ENCODE data around the gene IMMT.
"Not testable (repeated sequence)": the region's sequence is repeated elsewhere in the genome, so short reads cannot be mapped to it uniquely, and the experiment has no call there.

IMMT gene

DNA sequence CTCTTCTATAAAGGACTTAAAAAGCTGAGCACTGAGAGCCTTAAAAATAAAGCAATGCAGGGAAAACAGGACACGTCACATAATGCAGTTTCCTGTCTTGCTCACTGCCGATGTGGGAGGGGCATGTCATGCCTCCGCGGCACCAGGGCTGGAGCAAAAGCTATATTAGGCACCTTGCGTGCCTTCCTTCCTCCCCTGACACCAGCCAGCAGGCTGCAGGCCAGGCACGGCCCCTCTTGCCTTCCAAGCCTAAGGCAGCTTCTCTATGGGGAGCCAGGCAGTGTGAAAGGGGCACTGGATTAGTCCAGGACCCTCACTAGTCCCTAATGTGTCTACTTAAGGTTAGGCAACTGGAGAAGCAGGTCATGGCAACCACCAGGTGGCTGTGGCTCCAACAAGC, 30.3 kb upstream of the IMMT start:
- peak; percentile 40 to 72 for DNase-seq

DNA sequence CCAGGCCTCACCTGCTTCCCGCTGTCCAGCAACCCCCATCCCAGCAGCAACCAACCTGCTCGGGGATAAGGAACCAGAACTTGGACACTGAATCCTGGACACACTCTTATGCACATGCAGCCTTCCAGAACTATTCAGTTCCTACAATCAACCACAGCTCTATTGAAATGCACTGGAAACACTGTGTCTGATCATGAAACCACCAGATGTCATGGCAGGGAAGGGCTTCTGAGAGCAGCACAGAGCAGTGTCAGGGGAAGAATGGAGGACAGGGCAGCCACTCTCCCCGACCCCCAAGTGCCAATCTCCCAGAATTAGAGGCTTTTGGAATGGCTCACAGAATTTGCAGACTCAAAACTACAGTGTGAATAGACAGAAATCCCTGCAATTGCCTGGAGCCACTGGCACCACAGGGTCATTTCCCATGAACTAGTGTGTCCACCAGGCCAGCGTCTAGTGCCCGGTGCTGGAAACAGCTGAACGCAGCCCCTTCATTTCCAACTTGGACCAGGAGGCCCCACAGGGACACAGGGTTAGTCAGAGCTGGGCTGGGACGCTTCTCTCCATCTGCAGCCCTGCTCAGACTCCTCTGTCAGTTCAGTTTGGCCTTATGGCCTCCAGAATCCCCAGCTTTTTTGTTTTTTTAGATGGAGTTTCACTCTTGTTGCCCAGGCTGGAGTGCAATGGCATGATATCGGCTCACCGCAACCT, 29.5 kb upstream of the IMMT start:
- DNase-seq, result no peak

DNA sequence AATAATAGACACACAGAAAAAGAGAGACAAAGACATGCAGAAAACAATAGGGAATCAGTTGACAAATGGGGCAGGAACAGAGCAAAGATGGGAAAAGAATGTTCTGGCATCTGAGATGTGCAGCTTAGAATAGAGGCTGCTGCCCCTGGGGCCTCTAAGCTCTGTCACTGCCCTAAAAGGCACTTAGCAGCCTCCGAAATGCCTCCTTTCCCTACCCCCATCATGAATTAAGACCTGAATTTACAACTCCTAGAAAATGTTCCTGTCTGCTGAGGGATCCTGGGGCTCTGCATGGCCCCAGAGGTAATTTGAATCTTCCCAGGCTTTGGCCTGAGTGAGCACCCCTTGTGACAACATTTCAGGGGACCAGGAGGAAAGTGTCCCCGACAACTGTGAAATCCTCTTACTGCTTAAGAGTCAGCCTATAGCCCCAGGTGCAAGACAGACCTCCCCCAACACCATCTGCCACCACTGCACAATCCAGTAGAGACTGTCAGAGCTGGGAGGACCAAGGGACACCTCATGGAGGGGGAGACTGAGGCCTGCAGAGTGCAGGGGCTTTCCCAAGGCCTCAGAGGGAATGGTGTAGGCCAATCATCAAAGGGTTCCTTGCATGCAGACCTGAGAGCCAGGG, 28.8 kb upstream of the IMMT start:
- no peak for DNase-seq

DNA sequence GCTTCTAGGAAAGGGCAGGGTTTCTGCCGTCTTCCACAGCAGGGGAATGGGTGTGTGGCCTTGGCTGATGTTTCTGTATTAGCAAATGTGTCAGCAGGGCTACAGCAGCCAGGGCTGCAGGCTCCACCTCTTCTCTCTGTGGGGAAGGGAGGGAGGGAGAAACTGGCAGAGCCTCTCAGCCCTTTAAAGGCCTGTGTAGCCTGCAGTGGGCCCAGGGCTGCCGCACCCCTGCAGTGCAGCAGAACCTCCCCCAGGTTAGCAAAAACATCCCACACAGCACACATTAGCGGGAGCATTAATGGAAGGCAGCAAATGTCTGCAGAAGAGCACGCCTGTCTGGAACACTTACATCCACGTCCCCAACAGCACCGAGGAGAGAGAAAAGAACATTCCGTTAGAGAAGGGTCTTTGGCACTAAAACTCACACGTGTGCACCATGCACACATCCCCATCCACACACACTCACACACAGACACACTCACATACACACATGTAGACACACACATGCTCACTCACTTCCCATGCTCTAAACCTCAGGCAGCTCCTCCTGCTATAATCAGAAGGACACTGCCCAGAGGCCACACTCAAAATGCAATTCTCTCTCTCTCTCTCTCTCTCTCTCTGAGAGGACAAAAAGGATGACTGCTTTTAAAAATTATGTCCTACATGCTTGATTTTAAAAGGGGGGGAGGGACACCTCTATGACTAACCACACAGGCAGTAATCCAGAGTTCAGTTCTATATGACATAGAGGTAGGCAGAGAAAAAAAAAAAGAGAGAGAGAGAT, 28.1 kb upstream of the IMMT start:
- DNase-seq, result no peak

DNA sequence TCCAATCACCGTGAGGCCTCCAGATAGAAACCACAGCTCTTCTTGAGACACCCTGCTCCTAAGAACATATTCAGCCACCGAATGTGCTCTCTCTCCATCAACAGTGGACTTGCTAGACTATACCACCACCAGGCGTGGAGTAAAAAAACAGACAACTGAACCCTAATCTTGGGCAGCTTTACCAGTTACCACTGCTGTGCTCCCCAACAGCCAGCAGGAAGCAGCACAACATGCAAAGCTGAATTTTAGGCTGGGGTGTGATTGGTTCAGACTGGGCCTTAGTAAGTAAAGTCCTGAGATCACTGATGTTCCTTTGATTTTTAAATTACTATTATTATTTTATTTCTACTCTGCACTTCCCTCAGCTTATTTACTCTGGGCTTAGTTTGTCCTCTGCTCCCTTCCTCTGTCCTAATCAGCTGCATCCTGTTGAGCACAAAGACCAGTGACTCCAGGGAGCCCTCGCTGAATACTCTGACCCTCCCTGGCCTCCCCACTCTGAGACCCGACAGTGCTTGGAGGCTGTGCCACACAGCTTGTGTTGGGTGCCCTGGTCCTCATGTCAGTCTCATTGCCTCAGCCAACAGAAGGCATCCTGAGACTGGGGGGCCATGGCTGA, 25.9 kb upstream of the IMMT start:
- DNase-seq, result peak; percentile 64 to 70

DNA sequence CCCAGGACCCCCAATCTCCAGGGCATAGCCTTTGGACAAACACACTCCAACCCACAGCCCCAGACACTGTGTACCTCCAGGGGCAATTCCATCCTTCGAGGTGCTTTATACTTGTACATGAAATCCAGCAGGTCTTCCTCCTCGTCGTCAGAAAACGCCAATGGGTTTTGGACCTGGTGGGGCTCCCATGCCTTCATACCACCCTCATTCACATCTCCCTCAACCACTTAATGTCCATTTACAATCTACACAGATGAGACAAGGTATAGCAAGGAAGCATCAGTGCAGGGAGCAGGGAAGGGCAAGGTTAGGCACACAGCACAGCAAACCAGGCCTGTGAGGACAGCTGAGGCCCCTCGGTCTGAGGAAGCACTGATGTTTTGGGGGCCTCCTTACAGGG, 24.6 kb upstream of the IMMT start:
- no peak for DNase-seq

DNA sequence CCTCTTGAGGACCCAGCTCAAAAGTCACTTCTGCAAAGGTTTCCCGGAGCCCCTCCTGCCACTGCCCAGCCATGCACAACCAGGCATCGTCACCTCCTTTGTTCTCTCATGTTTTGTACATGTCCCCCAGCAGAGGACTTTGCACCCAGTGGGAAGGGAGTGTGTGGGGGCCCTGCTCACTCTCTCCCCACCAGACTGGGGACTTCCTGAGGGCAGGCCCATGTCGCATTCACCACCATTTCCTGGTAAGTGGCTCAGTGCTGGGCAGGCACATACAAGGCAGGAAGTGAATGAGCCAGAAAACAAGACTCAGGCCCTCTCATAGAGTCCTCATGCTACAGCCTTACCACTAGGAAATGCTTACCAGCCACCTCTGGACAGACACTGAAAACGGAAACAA, 22.9 kb upstream of the IMMT start:
- no peak for DNase-seq

DNA sequence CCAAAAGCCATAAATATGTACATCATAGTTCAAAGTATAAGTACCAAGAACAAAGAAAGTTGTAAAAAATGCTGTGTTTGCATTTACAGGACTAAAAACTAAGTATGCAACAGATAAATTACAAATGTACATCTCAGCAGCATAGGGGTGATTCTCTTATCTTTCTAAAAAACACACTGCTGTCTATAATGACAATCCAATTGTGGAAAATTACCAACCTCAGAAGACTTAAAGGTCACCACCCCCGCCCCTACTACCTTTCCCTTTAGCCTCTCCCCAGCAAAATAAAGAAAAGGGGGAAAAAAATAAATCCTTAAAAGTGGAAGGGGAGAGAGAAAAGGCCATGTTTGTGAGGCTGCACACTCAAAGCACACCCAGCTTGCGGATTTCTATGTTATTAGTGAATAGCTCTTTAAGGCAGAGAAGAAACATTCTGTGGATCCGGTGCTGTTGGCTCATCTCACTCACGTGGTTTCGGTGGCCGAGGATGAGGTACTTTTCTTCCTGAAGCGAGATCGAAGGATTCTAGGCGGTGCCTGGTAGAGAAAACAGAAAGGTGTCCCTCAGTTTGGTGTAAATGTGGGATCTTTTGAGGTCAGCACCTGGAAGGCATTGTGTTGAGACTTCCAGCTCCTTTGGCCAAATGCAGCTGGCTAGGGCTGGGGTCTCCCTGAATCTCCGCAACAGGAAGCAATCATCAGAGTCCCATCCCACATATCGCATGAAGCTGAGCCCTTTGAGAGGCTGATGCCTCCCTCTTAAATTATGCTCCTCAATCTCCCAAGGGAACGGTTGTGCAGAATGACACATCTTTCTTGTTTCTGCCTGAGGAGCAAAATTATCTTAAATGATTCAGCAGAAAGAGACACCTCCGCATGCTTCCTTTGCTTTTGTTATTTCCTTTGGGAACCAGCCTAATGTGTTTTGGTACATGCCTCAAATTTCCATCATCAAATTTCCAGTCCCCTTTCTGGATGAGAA, 21.6 kb upstream of the IMMT start:
- no peak for DNase-seq

DNA sequence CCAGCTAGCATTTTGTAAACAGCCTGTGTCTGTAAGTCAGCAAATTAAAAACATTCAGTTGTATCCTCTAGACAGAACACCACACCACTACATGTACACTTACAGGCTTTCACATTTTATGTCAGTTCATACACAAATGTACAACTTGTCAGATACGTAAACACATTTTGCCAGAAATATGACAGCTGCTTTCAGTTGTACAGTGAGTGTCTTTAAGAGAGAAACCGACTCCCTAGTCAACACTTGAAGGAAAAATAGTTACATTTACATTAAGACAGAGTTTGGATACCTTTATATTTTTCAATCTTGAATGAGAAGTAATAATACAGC, 19.2 kb upstream of the IMMT start:
- DNase-seq, result no peak

DNA sequence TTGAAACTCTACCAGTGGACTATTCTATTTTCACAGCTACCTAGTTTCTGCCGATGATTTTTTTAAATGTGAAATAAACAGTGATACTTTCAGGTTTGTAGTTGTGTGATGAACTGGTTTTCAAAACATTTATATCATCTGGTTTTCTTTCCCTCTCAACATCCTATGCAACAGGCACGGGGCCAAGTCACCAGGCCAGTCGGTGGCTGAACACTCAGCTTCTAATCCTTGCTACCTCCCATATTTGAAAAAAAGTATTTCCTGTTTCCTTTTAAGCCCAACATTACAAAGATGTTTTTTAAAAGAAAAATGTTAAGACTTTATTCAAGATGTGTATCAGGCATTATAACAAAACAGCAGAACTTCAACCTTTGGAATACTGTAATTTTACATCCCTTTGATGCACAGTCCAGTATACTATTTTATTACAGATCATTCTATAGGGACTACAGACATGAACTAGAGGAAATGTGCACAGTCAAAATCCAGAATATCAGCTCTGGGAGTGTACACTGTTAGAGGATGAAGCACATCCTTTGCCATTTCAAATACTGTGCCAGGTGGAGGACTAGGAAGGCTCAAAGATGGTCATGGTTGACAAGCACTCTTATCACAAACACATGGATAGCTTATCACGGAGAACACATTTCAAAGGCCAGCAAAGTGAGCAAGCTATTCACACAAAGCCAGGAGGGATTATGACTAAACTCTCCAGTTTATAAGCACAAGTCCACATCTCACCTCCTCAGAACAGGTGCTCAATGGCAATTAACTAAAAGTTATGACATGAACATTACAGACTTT, 18.6 kb upstream of the IMMT start:
- DNase-seq, result no peak

DNA sequence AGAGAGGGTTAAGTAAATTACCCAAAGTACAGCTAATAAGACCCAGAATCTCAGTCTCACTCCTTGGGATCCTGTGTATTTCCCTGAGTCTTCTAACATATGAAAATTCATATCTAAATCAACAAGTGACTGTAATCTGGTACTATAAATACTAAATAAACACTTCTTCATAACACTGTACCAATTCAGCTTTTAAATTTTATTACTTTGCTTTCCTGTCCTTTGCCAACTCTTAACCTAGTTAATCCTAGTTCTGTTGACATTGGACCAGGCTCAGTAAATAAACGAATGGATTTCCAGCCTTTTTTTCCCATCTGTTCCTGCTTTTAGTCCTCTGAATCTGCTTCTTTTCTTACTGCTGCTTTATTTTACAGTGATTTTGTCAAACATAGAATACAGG, 17.8 kb upstream of the IMMT start:
- no peak for DNase-seq

DNA sequence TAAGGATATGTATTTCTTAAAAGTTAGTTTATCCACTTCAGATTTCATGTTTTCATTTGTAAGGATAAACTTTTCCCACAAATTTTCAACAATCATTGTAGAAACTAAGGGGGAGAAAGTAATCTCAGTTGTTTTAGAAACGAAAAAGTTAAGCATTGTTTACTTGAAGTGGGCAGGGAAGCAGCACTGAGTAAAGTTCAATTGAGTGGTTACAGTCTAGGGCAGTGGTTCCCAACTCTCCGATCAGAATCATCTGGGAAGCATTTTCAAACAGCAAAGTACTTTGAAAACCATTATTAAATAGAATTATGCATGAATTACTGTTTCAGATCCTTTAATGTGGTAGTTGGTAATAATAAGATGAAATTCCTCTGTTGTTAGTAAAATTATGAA, 16.5 kb upstream of the IMMT start:
- DNase-seq, result no peak

DNA sequence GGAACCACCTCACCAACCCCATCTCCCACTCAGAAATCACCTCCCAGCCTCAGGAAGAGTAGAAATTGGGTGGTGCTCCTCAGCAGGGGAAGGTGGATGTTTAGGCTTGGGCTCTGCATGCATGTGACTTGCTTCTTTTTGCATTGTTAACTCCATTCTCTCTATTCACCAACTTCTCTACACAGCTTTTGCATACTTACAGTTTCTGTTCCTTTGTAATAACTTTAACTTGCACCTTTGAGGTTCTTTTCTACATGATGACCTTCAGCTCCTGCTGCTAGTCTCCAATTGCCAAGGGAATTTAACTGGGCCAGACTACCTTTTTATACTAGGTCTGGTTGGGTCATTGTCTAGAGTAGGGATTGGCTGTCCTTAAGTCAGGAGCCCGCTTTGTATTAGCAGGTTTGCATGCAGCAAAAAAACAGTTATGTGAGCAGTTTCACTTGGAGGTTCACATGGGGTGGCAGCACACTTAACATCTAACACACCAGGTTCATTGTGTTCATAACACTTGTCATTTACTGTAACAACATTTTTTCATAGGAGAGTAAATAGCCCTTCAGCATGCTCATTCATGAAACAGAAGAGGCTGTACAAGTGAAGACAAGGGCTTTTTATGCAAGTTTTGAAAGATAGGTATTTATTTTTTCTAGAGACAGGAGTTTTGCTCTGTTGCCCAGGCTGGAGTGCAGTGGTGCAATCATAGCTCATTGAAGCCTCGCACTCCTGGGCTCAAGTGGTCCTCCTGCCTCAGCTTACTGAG, 16.0 kb upstream of the IMMT start:
- DNase-seq, result no peak

DNA sequence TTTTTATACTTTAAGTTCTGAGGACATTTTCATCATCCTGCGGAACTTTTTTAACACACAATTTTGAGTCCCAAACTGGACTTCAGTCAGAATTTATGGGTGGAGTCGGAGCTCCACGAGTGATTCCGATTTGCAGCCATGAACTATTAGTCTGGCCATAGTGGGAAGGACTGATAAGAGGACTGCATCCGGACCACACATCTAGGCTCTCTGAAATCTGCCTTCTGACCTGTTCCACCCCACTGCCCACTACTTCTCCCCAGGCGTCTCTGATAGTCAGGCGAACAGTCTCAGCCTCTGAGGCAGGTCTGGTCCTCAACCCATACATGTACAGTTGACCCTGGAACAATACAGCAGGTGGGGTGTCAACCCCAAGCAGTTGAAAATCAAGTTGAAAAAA, 9.2 kb upstream of the IMMT start:
- DNase-seq, result no peak

DNA sequence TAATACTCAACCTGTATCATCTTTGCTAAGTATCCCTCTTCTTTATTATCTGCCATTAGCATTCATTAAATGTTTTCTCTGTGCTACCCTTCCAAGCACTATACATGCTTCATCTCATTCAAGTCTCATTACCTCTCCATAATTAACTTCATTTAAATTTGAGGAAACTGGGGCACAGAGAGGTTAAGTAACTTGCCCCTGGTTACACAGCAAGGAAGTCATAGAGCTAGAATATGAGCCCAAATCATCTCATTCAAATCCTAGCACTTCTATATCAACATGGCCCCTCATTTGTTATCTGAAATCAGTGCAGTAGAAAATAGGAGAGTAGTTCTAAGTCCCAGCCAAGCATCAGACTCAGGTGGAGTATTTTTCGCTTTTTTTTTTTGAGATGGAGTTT, 8.4 kb upstream of the IMMT start:
- no peak for DNase-seq

DNA sequence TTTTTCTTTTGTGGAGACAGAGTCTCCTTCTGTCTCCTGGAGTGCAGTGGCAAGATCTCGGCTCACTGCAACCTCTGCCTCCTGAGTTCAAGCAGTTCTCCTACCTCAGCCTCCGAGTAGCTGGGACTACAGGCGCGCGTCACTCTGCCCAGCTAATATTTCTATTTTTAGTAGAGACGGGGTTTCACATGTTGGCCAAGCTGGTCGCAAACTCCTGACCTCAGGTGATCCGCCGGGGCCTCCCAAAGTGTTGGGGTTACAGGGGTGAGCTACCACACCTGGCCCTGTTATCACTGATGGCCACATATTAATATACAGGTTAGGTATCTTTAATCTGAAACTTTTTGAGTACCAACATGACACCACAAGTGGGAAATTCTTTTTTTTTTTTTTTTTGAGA, 7.4 kb upstream of the IMMT start:
- no peak for DNase-seq

DNA sequence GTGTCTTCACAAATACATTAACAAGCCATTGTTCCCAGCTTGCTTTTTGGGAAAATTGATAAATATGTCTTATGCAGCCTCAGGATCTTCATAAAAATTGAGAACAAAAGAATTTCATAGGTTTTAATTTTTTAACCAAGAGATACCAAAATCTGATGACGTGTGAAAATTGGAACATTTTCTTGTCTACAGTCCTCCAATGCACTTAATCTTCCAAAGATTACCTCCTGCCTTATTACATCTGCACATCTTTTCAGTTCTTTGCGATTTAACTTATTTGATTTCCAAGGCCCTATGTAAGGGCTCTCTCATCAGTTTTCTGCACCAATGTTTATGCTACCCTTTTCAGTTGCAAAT, 7.1 kb upstream of the IMMT start:
- DNase-seq, result no peak

DNA sequence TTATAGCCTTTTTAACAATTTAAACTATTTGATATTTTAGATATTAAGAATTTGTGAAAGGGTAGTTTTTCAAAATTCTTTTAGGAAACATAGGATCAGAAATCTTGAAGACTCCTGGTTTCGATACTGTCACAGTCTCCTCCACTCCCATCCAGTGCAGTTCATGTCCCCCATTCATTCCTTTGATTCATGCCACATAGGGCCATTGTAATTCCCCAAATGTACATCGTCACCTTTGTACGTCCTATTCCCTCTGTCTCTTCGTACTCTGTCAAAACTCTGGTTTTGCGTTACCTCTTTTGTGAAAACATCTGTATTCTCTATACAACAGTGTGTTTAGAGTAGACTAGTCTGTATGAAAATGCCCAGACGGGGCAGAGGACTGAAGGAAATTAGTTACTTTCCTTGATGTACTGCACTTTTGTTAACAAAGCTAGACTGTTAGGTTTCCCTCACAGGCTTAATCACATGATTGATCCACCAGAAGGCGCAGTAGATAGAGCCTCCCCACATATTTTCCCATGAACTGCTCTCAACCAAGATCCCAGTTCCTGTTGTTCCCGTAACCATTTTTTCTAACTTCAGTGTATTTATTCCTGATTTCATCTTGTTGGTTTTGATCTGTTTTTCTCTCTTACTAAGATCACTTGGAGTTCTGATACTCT, 6.5 kb upstream of the IMMT start:
- DNase-seq, result no peak

DNA sequence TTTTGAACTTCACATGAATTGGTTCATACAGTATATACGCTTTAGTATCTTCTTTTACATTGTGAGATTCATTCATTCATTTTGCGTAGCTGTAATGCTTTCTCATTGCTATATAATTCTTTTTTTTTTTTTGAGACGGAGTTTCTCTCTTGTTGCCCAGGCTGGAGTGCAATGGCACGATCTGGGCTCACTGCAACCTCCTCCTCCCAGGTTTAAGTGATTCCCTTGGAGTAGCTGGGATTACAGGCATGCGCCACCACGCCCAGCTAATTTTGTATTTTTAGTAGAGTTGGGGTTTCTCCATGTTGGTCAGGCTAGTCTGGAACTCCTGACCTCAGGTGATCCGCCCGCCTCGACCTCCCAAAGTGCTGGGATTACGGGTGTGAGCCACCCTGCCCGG, 5.3 kb upstream of the IMMT start:
- not testable (repeated sequence) for DNase-seq

DNA sequence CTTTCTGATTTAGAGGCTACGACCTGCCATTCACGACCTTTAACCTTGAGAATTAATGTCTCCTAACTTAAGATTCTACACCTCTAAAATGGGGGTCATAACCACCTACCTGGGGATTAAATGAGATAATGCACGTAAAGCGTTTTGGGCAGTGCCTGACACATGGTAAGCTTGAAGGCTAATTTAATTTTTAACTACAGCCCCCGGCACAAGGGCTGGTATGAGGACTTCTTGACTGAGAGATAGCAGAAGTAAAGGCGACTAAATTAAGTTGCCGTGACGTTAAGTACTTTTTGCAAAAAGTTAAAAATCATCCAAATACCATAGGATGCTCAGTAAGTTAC, 4.5 kb upstream of the IMMT start:
- no peak for DNase-seq
